GM19023 (cell line): ENCODE data around the gene NARF.

ENCODE experiments used
- ATAC-seq: cut with Tn5 transposase; IDR thresholded peaks from one replicate; pipeline ENCODE4 v1.9.1; 2021; ENCODE audit warnings: mild to moderate bottlenecking, moderate library complexity; ENCODE audit not compliant: unreplicated experiment

Gene NARF

GRCh38 chr17:82470065-82470464 is 11.5 kb downstream of the NARF start:
- ATAC-seq: no peak

GRCh38 chr17:82474223-82475010 is 15.9 kb downstream of the NARF start:
- ATAC-seq: no peak

GRCh38 chr17:82475458-82475857 is 16.9 kb downstream of the NARF start:
- no peak for ATAC-seq

- no peak for ATAC-seq
These were observed 19.4 kb downstream of the NARF start for GRCh38 chr17:82477934-82478333.

- ATAC-seq: no peak
These were observed 21.1 kb downstream of the NARF start for GRCh38 chr17:82479602-82480001.

GRCh38 chr17:82480318-82480717 is 21.8 kb downstream of the NARF start:
- ATAC-seq: no peak

GRCh38 chr17:82483204-82483660 is 24.7 kb downstream of the NARF start:
- no peak for ATAC-seq

- ATAC-seq: no peak
These were observed 25.3 kb downstream of the NARF start for GRCh38 chr17:82483836-82484235.

GRCh38 chr17:82486231-82487094 is 27.9 kb downstream of the NARF start:
- ATAC-seq: no peak

GRCh38 chr17:82487910-82488309 is 29.4 kb downstream of the NARF start:
- no peak for ATAC-seq

GRCh38 chr17:82489117-82489516 is 30.6 kb downstream of the NARF start:
- no peak for ATAC-seq

GRCh38 chr17:82489851-82490511 is 31.4 kb downstream of the NARF start:
- ATAC-seq: no peak

- ATAC-seq: no peak
These were observed 32.1 kb downstream of the NARF start for GRCh38 chr17:82490512-82491195.

GRCh38 chr17:82491196-82491530 is 32.6 kb downstream of the NARF start:
- ATAC-seq: no peak

GRCh38 chr17:82491533-82491932 is 33.0 kb downstream of the NARF start:
- no peak for ATAC-seq

GRCh38 chr17:82492643-82493225 is 34.2 kb downstream of the NARF start:
- ATAC-seq: no peak

- ATAC-seq: no peak
These were observed 34.8 kb downstream of the NARF start for GRCh38 chr17:82493226-82493781.

GRCh38 chr17:82494236-82495055 is 35.9 kb downstream of the NARF start:
- ATAC-seq: peak; percentile 54

GRCh38 chr17:82495844-82496528 is 37.4 kb downstream of the NARF start:
- ATAC-seq: no peak
